Measurements from ENCODE around the gene IGSF9. TPM values are rescaled to one million over a fixed set of nuclear protein-coding genes. Genes with fewer than 3 reads are reported as not detected.
A peak's percentile ranks its signal among the peaks of the same experiment; 100 is the strongest.

Gene IGSF9
- total RNA-seq, 4 donors from 2014 or later: 0.71 to 1.9 (median 1.4) TPM

DNA sequence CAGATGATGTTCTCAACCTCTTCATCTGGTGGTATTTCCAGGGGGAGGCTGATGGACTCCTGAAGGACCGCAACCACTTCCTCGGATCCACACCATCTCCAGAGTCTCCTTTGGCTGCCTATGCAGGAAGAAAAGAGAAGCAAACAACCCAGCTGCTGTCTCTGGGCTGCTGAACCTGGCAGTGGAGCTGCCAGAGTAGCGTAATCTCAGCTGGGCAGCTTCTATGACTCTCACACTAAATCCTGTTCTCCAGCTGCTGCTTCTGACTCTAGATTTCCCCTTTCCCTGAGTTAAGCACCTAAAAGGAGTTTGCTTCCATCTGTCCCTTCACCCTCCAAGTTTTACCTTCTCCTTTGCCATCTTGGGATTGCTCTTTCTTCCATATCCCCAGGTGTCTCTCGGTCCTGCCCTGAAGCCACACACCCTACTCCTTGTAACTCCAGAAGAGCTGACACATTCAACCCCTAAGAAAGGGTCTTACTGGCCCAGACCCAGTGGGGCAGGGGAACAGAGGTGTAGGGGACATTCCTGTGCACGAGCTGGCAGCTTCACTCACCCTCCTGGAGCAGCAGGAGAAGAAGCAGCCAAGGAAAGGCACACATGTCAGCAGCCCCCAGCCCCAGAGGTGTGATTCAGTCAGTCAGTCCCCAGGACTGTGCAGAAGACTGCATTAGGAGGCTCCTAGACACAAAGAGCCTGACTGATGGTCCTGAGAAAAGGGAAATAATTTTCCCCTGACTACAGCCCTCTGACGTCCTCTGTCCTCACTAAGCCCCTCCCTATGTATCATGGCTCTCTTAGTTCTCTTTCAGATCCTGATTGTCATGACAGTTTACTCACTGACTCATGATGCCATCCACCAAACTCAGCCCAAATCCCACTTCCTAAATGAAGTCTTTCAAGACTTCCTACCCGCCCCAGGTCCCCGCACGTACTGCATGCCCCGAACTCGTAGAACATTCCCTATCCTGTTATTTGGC, 8.4 kb upstream of the IGSF9 start, which contains the start of gene SLAMF9:
Gene SLAMF9 (minus strand): TSS at position 702 of the 980 bp plus-strand sequence. CDS start 100 bp downstream, at position 602.
- Histone ChIP-seq H3K9me3 (no peaks in the 10 kb centered on the region), H3K27me3 (no peaks in the 10 kb centered on the region), H3K36me3 (no peaks in the 10 kb centered on the region), H3K27ac (no peak within 1 kb of the TSS), H3K4me3 (replicated peaks in 1 of 3) (no peak within 1 kb of the TSS), H3K4me1 (peaks cover 6 to 8% of the 10 kb centered on the region in 2 donors)
- WGBS, 2 donors: 75 to 86% methylated on average over 11 of the region's 11 CpGs
- intact Hi-C loops (cut with DNase I): no loop called here
- DNase-seq: no peak
- TF ChIP-seq POLR2A (IDR thresholded peaks at IDR 0.05): no peak
- TF ChIP-seq, protein P1, sequence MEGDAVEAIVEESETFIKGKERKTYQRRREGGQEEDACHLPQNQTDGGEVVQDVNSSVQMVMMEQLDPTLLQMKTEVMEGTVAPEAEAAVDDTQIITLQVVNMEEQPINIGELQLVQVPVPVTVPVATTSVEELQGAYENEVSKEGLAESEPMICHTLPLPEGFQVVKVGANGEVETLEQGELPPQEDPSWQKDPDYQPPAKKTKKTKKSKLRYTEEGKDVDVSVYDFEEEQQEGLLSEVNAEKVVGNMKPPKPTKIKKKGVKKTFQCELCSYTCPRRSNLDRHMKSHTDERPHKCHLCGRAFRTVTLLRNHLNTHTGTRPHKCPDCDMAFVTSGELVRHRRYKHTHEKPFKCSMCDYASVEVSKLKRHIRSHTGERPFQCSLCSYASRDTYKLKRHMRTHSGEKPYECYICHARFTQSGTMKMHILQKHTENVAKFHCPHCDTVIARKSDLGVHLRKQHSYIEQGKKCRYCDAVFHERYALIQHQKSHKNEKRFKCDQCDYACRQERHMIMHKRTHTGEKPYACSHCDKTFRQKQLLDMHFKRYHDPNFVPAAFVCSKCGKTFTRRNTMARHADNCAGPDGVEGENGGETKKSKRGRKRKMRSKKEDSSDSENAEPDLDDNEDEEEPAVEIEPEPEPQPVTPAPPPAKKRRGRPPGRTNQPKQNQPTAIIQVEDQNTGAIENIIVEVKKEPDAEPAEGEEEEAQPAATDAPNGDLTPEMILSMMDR (IDR thresholded peaks at IDR 0.05): no peak

DNA sequence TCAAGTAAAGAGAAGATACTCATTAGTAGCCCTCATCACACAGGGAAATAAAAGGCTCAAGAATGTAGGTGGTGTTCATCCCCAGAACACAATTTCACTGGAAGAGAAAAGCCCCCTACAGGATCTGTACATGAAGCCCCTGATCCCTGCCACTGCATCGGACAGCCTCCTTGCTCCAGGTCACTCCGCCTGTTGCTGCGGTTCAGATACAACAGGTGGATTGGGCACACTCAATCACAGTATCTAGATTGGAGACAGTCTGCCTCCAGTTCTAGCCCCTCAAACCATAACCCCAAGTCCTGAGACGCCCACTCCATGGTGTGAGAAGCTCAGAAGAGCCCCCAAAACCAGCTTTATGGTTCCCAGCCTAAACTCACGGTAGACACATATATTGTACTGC, 7.5 kb upstream of the IGSF9 start:
- Histone ChIP-seq H3K4me1 (peaks cover 12 to 17% of the 10 kb centered on the region in 2 donors), H3K27ac (no peak overlapping the region), H3K9me3 (no peaks in the 10 kb centered on the region), H3K36me3 (no peaks in the 10 kb centered on the region), H3K27me3 (no peaks in the 10 kb centered on the region), H3K4me3 (replicated peaks in 1 of 3) (no peak overlapping the region)
- DNase-seq: no peak
- TF ChIP-seq, protein P1 (IDR thresholded peaks at IDR 0.05): no peak
- no peak for TF ChIP-seq POLR2A (IDR thresholded peaks at IDR 0.05)
- intact Hi-C loops (cut with DNase I): no loop called here
- WGBS, 2 donors: 77 to 91% methylated on average over 4 to 5 of the region's 5 CpGs

DNA sequence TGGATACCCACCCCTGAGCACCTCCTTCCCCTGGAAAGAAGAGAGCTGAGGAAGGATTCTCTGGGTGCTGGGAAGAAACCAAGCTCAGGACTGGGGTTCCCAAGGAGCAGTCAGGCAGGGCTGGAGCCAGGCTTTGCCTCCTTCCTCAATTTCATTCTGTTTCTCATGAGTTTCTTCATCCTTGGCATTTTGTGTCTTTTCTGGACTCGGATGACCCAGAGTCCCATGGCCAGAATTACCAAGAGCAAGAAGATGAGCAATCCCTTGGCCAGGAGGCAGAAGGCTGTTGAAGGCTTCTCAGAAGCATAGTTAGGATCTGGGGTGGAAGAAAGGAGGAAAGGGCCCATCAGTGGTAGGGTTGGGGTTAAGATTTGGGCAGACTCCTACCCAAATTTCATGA, 6.1 kb upstream of the IGSF9 start:
- intact Hi-C loops (cut with DNase I): no loop called here
- DNase-seq: no peak
- H3K36me3 ChIP-seq: no peaks in the 10 kb centered on the region
- TF ChIP-seq, protein P1 (IDR thresholded peaks at IDR 0.05): no peak
- TF ChIP-seq POLR2A (IDR thresholded peaks at IDR 0.05): no peak
- H3K27ac ChIP-seq: no peak overlapping the region
- 82 to 90% methylated on average over 1 of the region's 1 CpG for WGBS, 2 donors
- peaks cover 18 to 26% of the 10 kb centered on the region in 2 donors for H3K4me1 ChIP-seq
- no peak overlapping the region for H3K4me3 ChIP-seq (replicated peaks in 1 of 3)
- H3K9me3 ChIP-seq: no peaks in the 10 kb centered on the region
- H3K27me3 ChIP-seq: no peaks in the 10 kb centered on the region

DNA sequence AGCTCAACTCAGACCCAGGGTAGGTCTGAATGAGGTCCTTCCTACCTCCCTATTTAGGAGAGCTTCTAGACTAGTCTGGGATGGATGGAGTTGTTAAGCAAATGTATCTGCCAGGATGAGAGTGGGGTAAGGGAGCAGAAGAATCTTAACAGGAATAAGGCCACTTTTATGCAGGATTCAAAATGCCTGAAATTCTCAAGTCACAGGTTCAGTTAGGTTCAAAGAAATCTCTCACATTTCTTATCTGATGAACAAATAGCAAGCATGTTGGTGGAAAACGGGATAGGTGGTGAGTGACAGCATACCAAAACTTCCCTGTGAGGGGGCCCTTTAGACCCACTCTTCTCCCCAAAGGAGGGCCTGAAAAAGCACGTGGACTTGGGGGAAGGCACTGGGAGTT, 5.6 kb upstream of the IGSF9 start:
- 63 to 75% methylated on average over 2 of the region's 2 CpGs for WGBS, 2 donors
- no peaks in the 10 kb centered on the region for H3K27me3 ChIP-seq
- H3K36me3 ChIP-seq: no peaks in the 10 kb centered on the region
- intact Hi-C loops (cut with DNase I): no loop called here
- H3K27ac ChIP-seq: no peak overlapping the region
- no peaks in the 10 kb centered on the region for H3K9me3 ChIP-seq
- no peak for TF ChIP-seq POLR2A (IDR thresholded peaks at IDR 0.05)
- TF ChIP-seq, protein P1 (IDR thresholded peaks at IDR 0.05): no peak
- H3K4me3 ChIP-seq (replicated peaks in 1 of 3): no peak overlapping the region
- no peak for DNase-seq
- peaks cover 24 to 32% of the 10 kb centered on the region in 2 donors for H3K4me1 ChIP-seq

DNA sequence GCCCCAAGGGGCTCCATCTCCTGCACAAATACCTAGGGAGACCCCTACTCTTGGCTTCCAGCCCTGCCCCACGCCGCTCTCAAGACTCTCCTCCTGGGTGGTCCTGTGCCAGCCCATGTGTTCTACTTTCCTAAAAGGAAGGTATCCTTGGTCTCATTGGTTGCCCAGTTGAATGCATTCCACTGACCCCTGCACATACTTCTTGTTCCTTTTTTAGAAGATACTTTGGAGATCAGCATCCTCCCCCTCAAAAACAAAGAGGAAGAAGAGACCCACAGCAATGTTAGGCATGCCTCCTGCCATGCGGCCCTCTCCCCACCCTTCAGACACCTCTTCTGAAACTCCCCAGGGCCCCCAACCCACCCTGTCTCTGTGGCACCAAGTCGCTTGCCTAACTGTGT, 4.6 kb upstream of the IGSF9 start:
- H3K27ac ChIP-seq: peak overlapping the region in 1 of 3 donors; percentile 47
- WGBS, 2 donors: 98 to 99% methylated on average over 4 of the region's 4 CpGs

More for the DNA sequence above, 4.6 kb upstream of the IGSF9 start:
- Histone ChIP-seq H3K27me3 (no peaks in the 10 kb centered on the region), H3K36me3 (no peaks in the 10 kb centered on the region), H3K4me1 (peaks cover 26 to 40% of the 10 kb centered on the region in 2 donors), H3K9me3 (no peaks in the 10 kb centered on the region), H3K4me3 (replicated peaks in 1 of 3) (no peak overlapping the region)
- intact Hi-C loops (cut with DNase I): no loop called here
- TF ChIP-seq, protein P1 (IDR thresholded peaks at IDR 0.05): no peak
- no peak for TF ChIP-seq POLR2A (IDR thresholded peaks at IDR 0.05)
- no peak for DNase-seq

Measured in thyroid gland (tissue), 4 donors.